GM23248 (cell line): ENCODE results near the gene NDE1.

Experiments used
- EZH2 ChIP-seq: fragments of 200-600 bp; sonication (generic); IDR thresholded peaks from 2 replicates; pipeline ENCODE4 v1.6.1; 2018; ENCODE audit warnings: antibody characterized with exemption, mild to moderate bottlenecking; ENCODE audit not compliant: insufficient read depth, poor library complexity, severe bottlenecking
- EZH2phosphoT487 ChIP-seq: fragments of 200-600 bp; sonication (generic); IDR thresholded peaks from 2 replicates; pipeline ENCODE4 v1.6.1; 2018; ENCODE audit warnings: antibody characterized with exemption, moderate library complexity, mild to moderate bottlenecking, low read depth; ENCODE audit not compliant: insufficient read depth

DNA sequence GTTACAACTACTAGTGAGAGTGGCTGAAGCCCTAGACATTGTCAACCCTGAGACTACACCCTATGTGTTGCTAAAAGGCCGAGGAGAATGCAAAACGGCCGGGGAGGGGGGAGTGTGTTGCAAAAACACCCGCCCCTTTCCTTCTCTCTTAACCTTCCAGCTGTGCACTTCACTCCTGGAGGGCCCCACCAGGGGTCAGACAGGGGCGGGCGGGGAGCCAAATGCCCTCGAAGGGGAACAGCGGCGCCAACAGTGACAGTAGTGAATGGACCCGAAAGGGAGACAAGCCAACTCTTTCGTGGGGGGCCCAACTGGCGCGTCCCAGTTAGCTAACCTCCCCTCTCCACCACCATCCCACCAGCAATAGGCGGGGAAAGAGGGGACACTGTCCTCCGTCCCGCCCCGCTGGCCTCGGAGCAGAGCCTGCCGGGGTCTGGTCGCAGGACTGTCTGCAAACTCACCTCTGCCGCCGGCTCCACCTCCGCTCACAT, 7.4 kb upstream of the NDE1 start:
- TF ChIP-seq EZH2 = no peak
- no peak for TF ChIP-seq EZH2phosphoT487
